HG02642 (cell line): ENCODE data around the gene ANXA3.
"Not testable (repeated sequence)": the region's sequence is repeated elsewhere in the genome, so short reads cannot be mapped to it uniquely, and the experiment has no call there.

ENCODE experiments used
- ATAC-seq: cut with Tn5 transposase; IDR thresholded peaks from one replicate; pipeline ENCODE4 v1.9.1; 2021; ENCODE audit warnings: mild to moderate bottlenecking; ENCODE audit not compliant: unreplicated experiment, poor library complexity

ANXA3 gene

GRCh38 chr4:78542373-78542772, 9.2 kb upstream of the ANXA3 start:
- ATAC-seq: no peak

GRCh38 chr4:78543424-78544125, 8.0 kb upstream of the ANXA3 start:
- ATAC-seq: no peak

GRCh38 chr4:78544678-78545077, 6.9 kb upstream of the ANXA3 start:
- ATAC-seq: no peak

GRCh38 chr4:78545275-78546246, 6.0 kb upstream of the ANXA3 start:
- ATAC-seq: no peak

GRCh38 chr4:78547899-78548298, 3.7 kb upstream of the ANXA3 start:
- ATAC-seq: not testable (repeated sequence)

- not testable (repeated sequence) for ATAC-seq
Measured at GRCh38 chr4:78548889-78549288, 2.7 kb upstream of the ANXA3 start.

- ATAC-seq: no peak
Measured at GRCh38 chr4:78552389-78553042, 946 bp downstream of the ANXA3 start.

GRCh38 chr4:78553043-78553396, 1.4 kb downstream of the ANXA3 start:
- no peak for ATAC-seq

- no peak for ATAC-seq
Measured at GRCh38 chr4:78553529-78554060, 2.0 kb downstream of the ANXA3 start.

- ATAC-seq: no peak
Measured at GRCh38 chr4:78556665-78557064, 5.1 kb downstream of the ANXA3 start.

GRCh38 chr4:78557841-78558240, 6.3 kb downstream of the ANXA3 start:
- no peak for ATAC-seq

GRCh38 chr4:78558410-78558809, 6.8 kb downstream of the ANXA3 start:
- ATAC-seq: no peak

- ATAC-seq: no peak
Measured at GRCh38 chr4:78560296-78560963, 8.9 kb downstream of the ANXA3 start.

- ATAC-seq: no peak
Measured at GRCh38 chr4:78561677-78562076, 10.1 kb downstream of the ANXA3 start.

GRCh38 chr4:78562687-78563086, 11.1 kb downstream of the ANXA3 start:
- no peak for ATAC-seq

- ATAC-seq: no peak
Measured at GRCh38 chr4:78565971-78566372, 14.4 kb downstream of the ANXA3 start.

- peak; percentile 88 for ATAC-seq
Measured at GRCh38 chr4:78566834-78567499, 15.4 kb downstream of the ANXA3 start.

GRCh38 chr4:78567500-78568060, 16.0 kb downstream of the ANXA3 start:
- no peak for ATAC-seq

- peak; percentile 56 for ATAC-seq
Measured at GRCh38 chr4:78568640-78569305, 17.2 kb downstream of the ANXA3 start.
